Natural killer cell treated with Interleukin-12 subunit alpha and Interleukin-12 subunit beta and Interleukin-15 and Interleukin-18, amount 100 ng/mL, for 72 hours (primary cell): ENCODE measurements around the gene OIT3. TPM values are rescaled to one million over a fixed set of nuclear protein-coding genes. Genes with fewer than 3 reads are reported as not detected.

ENCODE experiments used
- ATAC-seq, 2 donors: fragments of 150-1000 bp; cut with Tn5 transposase in 1 of 2; sonication (Bioruptor Pico), chemical (Tn5 transposase) in 1 of 2; 2 replicates each; pipeline ENCODE4 v1.10.0; 2021
- DNase-seq: peaks from one replicate; pipeline ENCODE4 v3.0.0; 2022; ENCODE audit warnings: low spot score
- H3K27ac Mint-ChIP-seq, 2 donors: 1 replicate in 1 of 2; 2 replicates in 1 of 2; pipeline ENCODE4 v1.8.0; 2022; ENCODE audit warnings: mixed read lengths in 2 of 2, mild to moderate bottlenecking in 1 of 2, moderate library complexity in 1 of 2
- H3K27me3 Mint-ChIP-seq, 2 donors: 1 replicate in 1 of 2; 2 replicates in 1 of 2; pipeline ENCODE4 v1.8.0; 2022; ENCODE audit warnings: mixed read lengths in 2 of 2
- H3K36me3 Mint-ChIP-seq: one replicate; pipeline ENCODE4 v1.8.0; 2022; ENCODE audit warnings: mixed read lengths
- H3K4me1 Mint-ChIP-seq, 2 donors: 1 replicate in 1 of 2; 2 replicates in 1 of 2; pipeline ENCODE4 v1.8.0; 2022; ENCODE audit warnings: low read depth in 2 of 2, mixed read lengths in 2 of 2, mild to moderate bottlenecking in 1 of 2
- H3K4me3 Mint-ChIP-seq: one replicate; pipeline ENCODE4 v1.8.0; 2022; ENCODE audit warnings: mixed read lengths
- H3K9me3 Mint-ChIP-seq: 2 replicates; pipeline ENCODE4 v1.8.0; 2022; ENCODE audit warnings: mixed read lengths
- total RNA-seq, 2 donors: library from RNA; stranded (reverse); gene quantifications; one replicate each; pipeline ENCODE4 v1.2.3, GENCODE V29; 2022

Gene OIT3
- total RNA-seq, 2 donors from 2014 or later = not detected

- H3K4me3 Mint-ChIP-seq = no peak overlapping the region
- H3K27me3 Mint-ChIP-seq = peaks cover 7 to 8% of the 10 kb centered on the region in 2 donors
- H3K9me3 Mint-ChIP-seq = no peaks in the 10 kb centered on the region
- DNase-seq (no peak), ATAC-seq (no peak)
- no peaks in the 10 kb centered on the region for H3K36me3 Mint-ChIP-seq
- H3K4me1 Mint-ChIP-seq = peaks cover 4 to 6% of the 10 kb centered on the region in 2 donors
- no peak overlapping the region for H3K27ac Mint-ChIP-seq
Observed at GRCh38 chr10:72946963-72947362, 53.4 kb downstream of the OIT3 start.

GRCh38 chr10:72948762-72949161 lies 55.2 kb downstream of the OIT3 start:
- Mint-ChIP-seq H3K9me3 (no peaks in the 10 kb centered on the region), H3K27me3 (peaks cover 7 to 8% of the 10 kb centered on the region in 2 donors), H3K27ac (no peak overlapping the region), H3K36me3 (no peaks in the 10 kb centered on the region), H3K4me1 (no peaks in the 10 kb centered on the region), H3K4me3 (no peak overlapping the region)
- no peak for ATAC-seq
- no peak for DNase-seq

- H3K36me3 Mint-ChIP-seq = no peaks in the 10 kb centered on the region
- H3K27me3 Mint-ChIP-seq = peaks cover 0 to 4% of the 10 kb centered on the region in 2 donors
- no peaks in the 10 kb centered on the region for H3K4me1 Mint-ChIP-seq
- DNase-seq = no peak
- no peak overlapping the region for H3K4me3 Mint-ChIP-seq
- no peak overlapping the region for H3K27ac Mint-ChIP-seq
- no peaks in the 10 kb centered on the region for H3K9me3 Mint-ChIP-seq
- no peak for ATAC-seq
Observed at GRCh38 chr10:72951760-72952159, 58.2 kb downstream of the OIT3 start.

- no peak overlapping the region for H3K27ac Mint-ChIP-seq
- ATAC-seq = no peak
- no peaks in the 10 kb centered on the region for H3K36me3 Mint-ChIP-seq
- H3K9me3 Mint-ChIP-seq = no peaks in the 10 kb centered on the region
- H3K4me3 Mint-ChIP-seq = no peak overlapping the region
- DNase-seq = no peak
- no peaks in the 10 kb centered on the region for H3K4me1 Mint-ChIP-seq
- peaks cover 0 to 4% of the 10 kb centered on the region in 2 donors for H3K27me3 Mint-ChIP-seq
Observed at GRCh38 chr10:72952189-72952588, 58.6 kb downstream of the OIT3 start.

- DNase-seq (no peak), ATAC-seq (no peak)
- Mint-ChIP-seq H3K4me3 (no peak overlapping the region), H3K9me3 (no peaks in the 10 kb centered on the region), H3K27ac (no peak overlapping the region), H3K4me1 (no peaks in the 10 kb centered on the region), H3K36me3 (no peaks in the 10 kb centered on the region), H3K27me3 (peaks cover 0 to 4% of the 10 kb centered on the region in 2 donors)
Observed at GRCh38 chr10:72952642-72953158, 59.2 kb downstream of the OIT3 start.

GRCh38 chr10:72953687-72954086 lies 60.1 kb downstream of the OIT3 start:
- Mint-ChIP-seq H3K9me3 (no peaks in the 10 kb centered on the region), H3K27me3 (peaks cover 0 to 4% of the 10 kb centered on the region in 2 donors), H3K36me3 (no peaks in the 10 kb centered on the region), H3K4me3 (no peak overlapping the region), H3K4me1 (no peaks in the 10 kb centered on the region), H3K27ac (no peak overlapping the region)
- DNase-seq = no peak
- ATAC-seq = no peak

- no peak overlapping the region for H3K4me3 Mint-ChIP-seq
- ATAC-seq = no peak
- H3K4me1 Mint-ChIP-seq = no peaks in the 10 kb centered on the region
Observed at GRCh38 chr10:72954230-72954595, 60.7 kb downstream of the OIT3 start.

GRCh38 chr10:72954596-72955554 lies 61.3 kb downstream of the OIT3 start, which contains the start of gene PLA2G12B:
TSS of gene PLA2G12B (minus strand) at chr10:72954806. CDS start at chr10:72954685, 121 bp downstream.
- H3K4me3 Mint-ChIP-seq = no peak within 1 kb of the TSS
- no peaks in the 10 kb centered on the region for H3K9me3 Mint-ChIP-seq
- no peaks in the 10 kb centered on the region for H3K4me1 Mint-ChIP-seq
- ATAC-seq (no peak), DNase-seq (no peak)
- peaks cover 0 to 4% of the 10 kb centered on the region in 2 donors for H3K27me3 Mint-ChIP-seq
- H3K36me3 Mint-ChIP-seq = no peaks in the 10 kb centered on the region
- H3K27ac Mint-ChIP-seq = no peak within 1 kb of the TSS

More at GRCh38 chr10:72954230-72954595, 60.7 kb downstream of the OIT3 start:
- H3K36me3 Mint-ChIP-seq = no peaks in the 10 kb centered on the region
- H3K9me3 Mint-ChIP-seq = no peaks in the 10 kb centered on the region
- peaks cover 0 to 4% of the 10 kb centered on the region in 2 donors for H3K27me3 Mint-ChIP-seq
- no peak for DNase-seq
- H3K27ac Mint-ChIP-seq = no peak overlapping the region

- H3K9me3 Mint-ChIP-seq = no peaks in the 10 kb centered on the region
- H3K36me3 Mint-ChIP-seq = no peaks in the 10 kb centered on the region
- H3K27me3 Mint-ChIP-seq = peaks cover 5 to 8% of the 10 kb centered on the region in 2 donors
- ATAC-seq (no peak), DNase-seq (no peak)
- no peak overlapping the region for H3K4me3 Mint-ChIP-seq
- H3K4me1 Mint-ChIP-seq = no peaks in the 10 kb centered on the region
- no peak overlapping the region for H3K27ac Mint-ChIP-seq
Observed at GRCh38 chr10:72956001-72956400, 62.5 kb downstream of the OIT3 start.

GRCh38 chr10:72976886-72977285 lies 83.3 kb downstream of the OIT3 start:
- Mint-ChIP-seq H3K27ac (no peak overlapping the region), H3K4me1 (no peaks in the 10 kb centered on the region), H3K9me3 (peaks cover 29% of the 10 kb centered on the region), H3K36me3 (peaks cover 53% of the 10 kb centered on the region), H3K4me3 (no peak overlapping the region), H3K27me3 (peaks cover 22 to 48% of the 10 kb centered on the region in 2 donors)
- ATAC-seq (no peak), DNase-seq (no peak)

- DNase-seq (no peak), ATAC-seq (no peak)
- Mint-ChIP-seq H3K36me3 (peaks cover 52% of the 10 kb centered on the region), H3K4me1 (no peaks in the 10 kb centered on the region), H3K27ac (no peak overlapping the region), H3K4me3 (no peak overlapping the region), H3K9me3 (peaks cover 29% of the 10 kb centered on the region), H3K27me3 (peaks cover 25 to 44% of the 10 kb centered on the region in 2 donors)
Observed at GRCh38 chr10:72979709-72980108, 86.2 kb downstream of the OIT3 start.

GRCh38 chr10:72980348-72980747 lies 86.8 kb downstream of the OIT3 start:
- peaks cover 45% of the 10 kb centered on the region for H3K36me3 Mint-ChIP-seq
- H3K4me3 Mint-ChIP-seq = no peak overlapping the region
- no peak for DNase-seq
- no peak overlapping the region for H3K27ac Mint-ChIP-seq
- peaks cover 28% of the 10 kb centered on the region for H3K9me3 Mint-ChIP-seq
- H3K27me3 Mint-ChIP-seq = peaks cover 24 to 38% of the 10 kb centered on the region in 2 donors
- ATAC-seq = no peak
- no peaks in the 10 kb centered on the region for H3K4me1 Mint-ChIP-seq

- Mint-ChIP-seq H3K36me3 (peaks cover 39% of the 10 kb centered on the region), H3K4me1 (no peaks in the 10 kb centered on the region), H3K9me3 (peaks cover 25% of the 10 kb centered on the region), H3K27ac (no peak overlapping the region), H3K4me3 (no peak overlapping the region), H3K27me3 (peaks cover 20 to 31% of the 10 kb centered on the region in 2 donors)
- DNase-seq (no peak), ATAC-seq (peak; percentile 24 to 48)
Observed at GRCh38 chr10:72981028-72981881, 87.7 kb downstream of the OIT3 start.
